Ishikawa (cell line): ENCODE data around the gene MPO.

Source experiments
- CEBPB ChIP-seq: IDR thresholded peaks from 2 replicates; pipeline ENCODE4 v1.6.1; 2012
- EP300 ChIP-seq: IDR thresholded peaks from 2 replicates; pipeline ENCODE4 v1.6.1; 2012; ENCODE audit warnings: borderline replicate concordance
- FOXM1 ChIP-seq: IDR thresholded peaks from 2 replicates; pipeline ENCODE4 v1.6.1; 2012; ENCODE audit warnings: low read depth, borderline replicate concordance
- RAD21 ChIP-seq: IDR thresholded peaks from 2 replicates; pipeline ENCODE4 v1.6.1; 2012; ENCODE audit warnings: low read depth
- TAF1 ChIP-seq: IDR thresholded peaks from 2 replicates; pipeline ENCODE4 v1.6.1; 2012; ENCODE audit warnings: low read depth, mild to moderate bottlenecking
- YY1 ChIP-seq: IDR thresholded peaks from 2 replicates; pipeline ENCODE4 v1.6.1; 2012; ENCODE audit warnings: low read depth
- TF ChIP-seq, protein P1 (sequence below): IDR thresholded peaks from 2 replicates; pipeline ENCODE4 v1.6.1; 2012; ENCODE audit warnings: low read depth, mild to moderate bottlenecking
- TF ChIP-seq, protein P2 (sequence below): IDR thresholded peaks from 2 replicates; pipeline ENCODE4 v1.6.1; 2012
- TF ChIP-seq, protein P3 (sequence below): IDR thresholded peaks from 2 replicates; pipeline ENCODE4 v1.6.1; 2012

DNA sequence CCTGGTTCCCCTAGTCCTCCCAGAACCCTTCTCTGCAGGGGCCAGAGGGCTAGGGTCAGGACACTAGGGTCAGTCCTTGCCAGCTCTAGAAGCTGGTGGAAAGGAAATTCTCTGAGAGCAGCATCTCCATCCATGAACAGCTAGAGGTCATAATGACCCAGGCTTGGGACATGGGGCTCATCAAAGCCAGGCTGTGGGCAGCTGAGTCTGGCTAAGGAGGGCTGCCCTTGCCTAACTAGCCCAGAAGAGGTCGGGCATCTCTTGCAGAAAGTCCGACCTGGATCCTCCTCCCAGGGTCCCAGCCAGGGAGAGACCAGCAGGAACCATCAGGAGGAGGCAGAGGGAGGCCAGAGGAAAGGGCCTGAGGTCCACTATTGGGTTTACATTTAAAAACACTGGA, 4.3 kb downstream of the MPO start:
- TF ChIP-seq CEBPB = no peak
- TF ChIP-seq, protein P1, sequence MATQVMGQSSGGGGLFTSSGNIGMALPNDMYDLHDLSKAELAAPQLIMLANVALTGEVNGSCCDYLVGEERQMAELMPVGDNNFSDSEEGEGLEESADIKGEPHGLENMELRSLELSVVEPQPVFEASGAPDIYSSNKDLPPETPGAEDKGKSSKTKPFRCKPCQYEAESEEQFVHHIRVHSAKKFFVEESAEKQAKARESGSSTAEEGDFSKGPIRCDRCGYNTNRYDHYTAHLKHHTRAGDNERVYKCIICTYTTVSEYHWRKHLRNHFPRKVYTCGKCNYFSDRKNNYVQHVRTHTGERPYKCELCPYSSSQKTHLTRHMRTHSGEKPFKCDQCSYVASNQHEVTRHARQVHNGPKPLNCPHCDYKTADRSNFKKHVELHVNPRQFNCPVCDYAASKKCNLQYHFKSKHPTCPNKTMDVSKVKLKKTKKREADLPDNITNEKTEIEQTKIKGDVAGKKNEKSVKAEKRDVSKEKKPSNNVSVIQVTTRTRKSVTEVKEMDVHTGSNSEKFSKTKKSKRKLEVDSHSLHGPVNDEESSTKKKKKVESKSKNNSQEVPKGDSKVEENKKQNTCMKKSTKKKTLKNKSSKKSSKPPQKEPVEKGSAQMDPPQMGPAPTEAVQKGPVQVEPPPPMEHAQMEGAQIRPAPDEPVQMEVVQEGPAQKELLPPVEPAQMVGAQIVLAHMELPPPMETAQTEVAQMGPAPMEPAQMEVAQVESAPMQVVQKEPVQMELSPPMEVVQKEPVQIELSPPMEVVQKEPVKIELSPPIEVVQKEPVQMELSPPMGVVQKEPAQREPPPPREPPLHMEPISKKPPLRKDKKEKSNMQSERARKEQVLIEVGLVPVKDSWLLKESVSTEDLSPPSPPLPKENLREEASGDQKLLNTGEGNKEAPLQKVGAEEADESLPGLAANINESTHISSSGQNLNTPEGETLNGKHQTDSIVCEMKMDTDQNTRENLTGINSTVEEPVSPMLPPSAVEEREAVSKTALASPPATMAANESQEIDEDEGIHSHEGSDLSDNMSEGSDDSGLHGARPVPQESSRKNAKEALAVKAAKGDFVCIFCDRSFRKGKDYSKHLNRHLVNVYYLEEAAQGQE = no peak
- no peak for TF ChIP-seq TAF1
- TF ChIP-seq, protein P2, sequence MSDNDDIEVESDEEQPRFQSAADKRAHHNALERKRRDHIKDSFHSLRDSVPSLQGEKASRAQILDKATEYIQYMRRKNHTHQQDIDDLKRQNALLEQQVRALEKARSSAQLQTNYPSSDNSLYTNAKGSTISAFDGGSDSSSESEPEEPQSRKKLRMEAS = no peak
- no peak for TF ChIP-seq RAD21
- TF ChIP-seq EP300 = no peak
- TF ChIP-seq FOXM1 = no peak
- no peak for TF ChIP-seq YY1
- TF ChIP-seq, protein P3, sequence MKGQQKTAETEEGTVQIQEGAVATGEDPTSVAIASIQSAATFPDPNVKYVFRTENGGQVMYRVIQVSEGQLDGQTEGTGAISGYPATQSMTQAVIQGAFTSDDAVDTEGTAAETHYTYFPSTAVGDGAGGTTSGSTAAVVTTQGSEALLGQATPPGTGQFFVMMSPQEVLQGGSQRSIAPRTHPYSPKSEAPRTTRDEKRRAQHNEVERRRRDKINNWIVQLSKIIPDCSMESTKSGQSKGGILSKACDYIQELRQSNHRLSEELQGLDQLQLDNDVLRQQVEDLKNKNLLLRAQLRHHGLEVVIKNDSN = no peak
